Endometrial microvascular endothelial cells (primary cell): Measurements from ENCODE around the gene PDGFA. TPM values are rescaled to one million over a fixed set of nuclear protein-coding genes. Genes with fewer than 3 reads are reported as not detected.

Source experiments
- in situ Hi-C: cut with HindIII; loops from 2 replicates; pipeline ENCODE4 v1.10.0; 2017; ENCODE audit warnings: low sequenced_read_pairs, low pct_unique_long_range_greater_than_20kb; ENCODE audit errors: inconsistent ontology term
- total RNA-seq: library from RNA; depleted of rRNA; stranded (reverse); fragments of >200 nt; gene quantifications from one replicate; pipeline ENCODE4 v1.2.3, GENCODE V29; 2015; ENCODE audit errors: inconsistent ontology term

Gene PDGFA
- total RNA-seq, 1 donor from 2014 or later = 81.8 TPM

DNA sequence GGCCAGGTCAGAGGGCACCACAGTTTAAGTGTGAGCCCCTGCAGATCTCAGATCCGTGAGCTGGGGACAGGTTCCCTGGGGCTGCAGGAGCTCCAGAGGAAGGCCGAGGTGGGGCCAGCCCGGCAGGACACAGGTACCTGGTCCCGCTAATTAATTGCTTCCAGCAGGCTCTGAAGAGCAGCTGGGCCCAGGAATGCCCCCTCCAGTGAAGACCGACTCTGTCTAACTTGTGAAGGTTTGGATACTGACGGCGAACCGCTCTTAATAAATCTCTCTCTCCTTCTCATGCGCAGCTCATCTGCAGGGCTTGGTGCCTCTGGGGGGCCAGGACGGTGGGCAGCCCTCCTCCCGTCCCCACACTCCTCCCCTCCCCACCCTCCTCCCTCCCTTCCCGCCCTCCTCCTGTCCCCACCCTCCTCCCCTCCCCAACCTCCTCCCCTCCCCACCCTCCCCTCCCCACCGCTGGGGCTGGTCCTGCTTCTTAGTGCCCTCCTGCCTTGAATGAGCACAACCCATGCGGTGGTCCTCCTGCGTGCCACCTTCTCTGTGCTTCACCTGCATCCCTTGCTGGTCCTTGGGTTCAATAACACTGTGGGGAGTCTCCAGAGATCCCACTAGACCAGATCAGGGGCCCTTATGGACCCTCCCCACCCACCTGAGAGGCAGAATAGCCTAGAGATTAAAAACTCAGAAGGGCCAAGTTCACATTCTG lies 38.3 kb downstream of the PDGFA start:
- in situ Hi-C loops = no loop called here

DNA sequence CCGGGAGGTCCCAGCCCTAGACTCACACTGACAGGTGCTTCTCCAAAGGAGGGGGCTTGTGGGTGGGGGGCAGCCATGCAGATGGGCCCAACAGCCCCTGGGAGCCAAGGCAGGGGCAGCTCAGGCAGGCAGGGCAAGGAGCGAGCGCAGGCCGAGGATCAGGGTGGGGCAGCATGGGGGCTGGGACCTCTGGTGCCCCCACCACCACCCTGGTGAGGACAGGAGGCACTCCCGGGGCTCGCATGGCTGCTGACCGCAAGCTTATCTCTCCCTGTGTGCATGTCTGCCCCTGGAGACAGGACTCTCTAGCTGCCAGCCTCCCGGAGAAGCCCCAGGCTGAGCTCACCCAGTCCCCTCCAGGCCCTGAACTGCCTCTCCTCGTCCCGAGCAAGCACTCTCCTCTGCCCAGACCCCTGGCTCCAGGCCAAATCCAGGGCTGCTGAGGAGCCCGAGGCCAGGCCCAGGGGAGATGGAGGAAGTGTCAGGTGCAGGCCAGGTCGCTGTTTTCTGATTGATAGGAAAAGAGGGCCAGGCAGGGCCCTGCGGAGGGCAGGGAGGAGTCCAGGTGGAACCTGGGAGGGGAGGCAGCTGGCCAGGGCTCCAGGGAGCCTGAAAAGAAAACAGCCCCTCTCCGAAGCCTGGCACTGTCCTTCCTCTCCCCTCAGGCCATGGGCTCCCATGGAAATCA lies 39.0 kb downstream of the PDGFA start:
- in situ Hi-C loops = no loop called here

DNA sequence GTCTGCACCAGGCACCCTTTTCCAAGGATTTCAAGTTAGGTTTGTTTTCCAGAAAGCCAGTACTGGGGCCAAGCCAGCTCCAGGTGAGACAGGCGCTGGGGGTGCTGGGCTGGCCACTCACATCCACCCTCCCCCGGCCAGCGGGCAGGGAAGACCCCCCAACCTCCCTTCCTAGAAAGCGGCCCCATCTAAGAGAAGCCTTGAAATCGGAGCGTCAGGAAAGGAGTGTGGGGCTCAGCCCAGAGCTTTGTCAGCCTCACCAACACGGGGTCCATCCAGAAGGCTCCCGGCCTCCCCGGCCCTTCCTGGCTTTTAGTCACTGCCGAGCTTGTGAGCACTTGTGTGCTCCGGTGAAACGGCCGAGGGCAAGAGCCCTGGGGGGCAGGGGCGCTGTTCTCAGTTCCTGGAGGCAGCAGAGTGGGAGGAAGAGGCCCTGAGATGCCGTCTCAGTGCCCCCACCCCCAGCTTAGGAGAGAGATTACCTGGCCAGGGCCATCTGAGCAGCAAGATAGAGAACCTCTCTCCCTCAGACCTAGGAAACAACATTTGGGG lies 39.6 kb downstream of the PDGFA start:
- in situ Hi-C loops = no loop called here

DNA sequence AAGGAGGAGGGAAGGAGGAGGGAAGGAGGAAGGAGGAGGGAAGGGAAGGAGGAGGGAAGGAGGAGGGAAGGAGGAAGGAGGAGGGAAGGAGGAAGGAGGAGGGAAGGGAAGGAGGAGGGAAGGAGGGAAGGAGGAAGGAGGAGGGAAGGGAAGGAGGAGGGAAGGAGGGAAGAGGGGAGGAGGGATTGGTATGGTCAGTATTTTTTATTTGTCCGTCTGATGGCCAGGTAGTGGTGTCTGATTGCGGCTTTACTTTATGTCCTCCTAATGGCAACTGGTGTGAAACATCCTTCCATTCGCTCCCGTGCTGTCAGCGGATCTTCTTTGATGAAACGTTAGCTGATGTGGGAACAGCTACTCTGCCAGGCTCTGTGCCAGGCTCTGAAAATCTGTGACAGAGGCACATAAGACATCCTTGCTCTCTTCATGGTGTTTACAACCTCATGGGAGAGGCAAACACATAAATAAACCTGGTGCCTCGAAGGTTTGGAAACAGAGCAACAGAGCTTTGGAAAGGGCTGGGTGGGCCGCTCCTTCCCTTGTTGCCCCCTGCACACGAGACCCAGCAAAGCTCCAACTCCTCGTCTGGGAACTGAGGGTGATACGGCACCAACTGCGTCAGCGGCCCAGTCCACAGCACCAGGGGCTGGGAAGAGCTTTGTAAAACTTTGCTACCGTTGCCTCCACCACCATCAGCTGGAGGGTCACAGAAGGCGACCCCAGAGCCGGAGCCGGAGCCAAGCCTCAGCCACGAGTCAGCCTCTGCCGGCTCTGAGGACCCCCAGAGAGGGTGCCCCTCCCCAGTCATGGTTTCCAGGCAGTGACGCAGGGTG lies 40.3 kb downstream of the PDGFA start:
- in situ Hi-C loops = no loop called here

DNA sequence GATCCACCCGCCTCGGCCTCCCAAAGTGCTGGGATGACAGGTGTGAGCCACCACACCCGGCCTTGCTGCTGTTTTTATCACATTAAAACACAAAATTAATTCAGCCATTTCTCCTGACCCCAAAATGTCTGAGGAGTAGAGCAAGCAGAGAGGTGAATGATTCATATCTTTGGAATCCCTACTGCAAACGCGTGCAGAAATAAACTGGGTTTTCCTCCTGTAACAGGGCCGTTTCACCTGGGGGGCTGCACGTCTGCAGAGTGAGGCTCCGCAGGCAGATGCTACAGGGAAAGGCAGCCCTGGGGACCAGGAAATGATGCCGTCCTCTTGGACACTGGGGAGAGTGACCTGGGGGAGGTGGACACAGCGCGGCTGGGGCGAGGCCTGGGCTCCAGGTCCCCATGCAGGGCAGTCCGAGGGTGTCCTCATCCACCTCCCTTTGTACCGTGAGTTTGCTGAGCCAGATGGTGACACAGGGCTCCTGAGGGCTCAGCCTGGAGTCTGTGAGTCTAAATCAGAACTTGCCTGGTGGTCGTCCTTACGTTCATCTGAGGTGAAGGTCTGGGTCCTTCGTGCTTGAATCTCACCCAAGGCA lies 41.9 kb downstream of the PDGFA start:
- in situ Hi-C loops = no loop called here

DNA sequence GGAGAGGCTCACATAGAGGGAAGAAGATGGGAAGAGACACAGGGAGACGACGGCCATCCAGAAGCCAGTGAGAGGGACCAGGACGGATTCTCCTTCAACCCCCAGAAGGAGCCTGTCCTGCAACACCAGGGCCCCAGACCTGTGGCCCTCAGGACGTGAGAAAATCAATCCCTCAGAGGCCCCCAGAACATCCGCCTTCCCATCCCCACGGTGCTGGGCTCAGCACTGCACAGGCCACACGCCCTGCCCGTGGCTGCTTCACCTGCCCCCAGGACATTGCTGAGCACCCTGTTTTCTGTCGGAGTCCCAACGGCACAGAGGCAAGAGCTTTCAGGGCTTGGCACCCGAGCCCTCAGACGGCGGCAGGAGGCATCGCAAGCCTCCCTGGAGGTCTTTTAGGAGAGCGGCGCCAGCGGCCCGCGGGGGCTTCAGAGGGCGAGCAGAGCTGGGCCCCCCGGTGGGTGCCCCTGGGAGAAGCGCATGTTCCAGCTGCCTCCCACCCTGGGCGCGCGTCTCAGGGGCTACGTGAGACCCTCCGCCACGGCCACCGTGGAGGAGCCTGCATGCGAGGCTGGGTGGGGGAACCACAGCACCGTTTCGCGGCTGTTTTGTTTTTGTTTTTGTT lies 42.8 kb downstream of the PDGFA start:
- in situ Hi-C loops = no loop called here

DNA sequence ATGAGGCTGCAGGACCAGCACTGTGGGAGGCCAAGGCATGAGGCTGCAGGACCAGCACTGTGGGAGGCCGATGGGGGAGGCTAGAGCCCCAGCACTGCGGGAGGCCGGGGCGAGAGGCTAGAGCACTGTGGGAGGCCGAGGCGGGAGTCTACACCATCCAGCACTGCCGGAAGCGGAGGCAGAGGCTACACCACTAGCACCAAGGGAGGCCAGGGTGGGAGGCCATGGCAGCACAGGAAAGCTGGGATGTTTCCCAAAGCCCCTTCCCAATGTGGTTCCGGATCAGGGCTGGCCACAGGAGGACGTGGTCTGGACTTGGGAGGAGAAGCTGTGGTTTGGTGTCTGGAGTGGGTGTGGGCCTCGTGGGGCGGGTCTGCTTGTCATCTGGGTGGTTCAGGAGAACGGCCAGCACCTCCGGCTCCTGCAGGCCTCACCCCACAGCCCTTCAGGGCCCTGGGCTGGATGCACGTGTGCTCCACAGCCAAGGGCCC lies 43.6 kb downstream of the PDGFA start:
- in situ Hi-C loops = no loop called here

DNA sequence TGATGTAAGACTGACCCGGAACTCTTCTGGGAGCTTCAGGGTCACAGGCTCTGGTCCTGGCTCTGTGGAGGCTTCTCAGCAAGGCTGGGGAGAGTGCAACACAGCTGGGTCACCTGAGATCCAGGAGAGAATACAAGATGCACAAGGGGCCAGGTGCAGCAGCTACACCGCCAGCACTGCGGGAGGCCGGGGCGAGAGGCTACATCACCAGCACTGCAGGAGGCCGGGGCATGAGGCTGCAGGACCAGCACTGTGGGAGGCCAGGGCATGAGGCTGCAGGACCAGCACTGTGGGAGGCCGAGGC lies 44.3 kb downstream of the PDGFA start:
- in situ Hi-C loops = no loop called here

DNA sequence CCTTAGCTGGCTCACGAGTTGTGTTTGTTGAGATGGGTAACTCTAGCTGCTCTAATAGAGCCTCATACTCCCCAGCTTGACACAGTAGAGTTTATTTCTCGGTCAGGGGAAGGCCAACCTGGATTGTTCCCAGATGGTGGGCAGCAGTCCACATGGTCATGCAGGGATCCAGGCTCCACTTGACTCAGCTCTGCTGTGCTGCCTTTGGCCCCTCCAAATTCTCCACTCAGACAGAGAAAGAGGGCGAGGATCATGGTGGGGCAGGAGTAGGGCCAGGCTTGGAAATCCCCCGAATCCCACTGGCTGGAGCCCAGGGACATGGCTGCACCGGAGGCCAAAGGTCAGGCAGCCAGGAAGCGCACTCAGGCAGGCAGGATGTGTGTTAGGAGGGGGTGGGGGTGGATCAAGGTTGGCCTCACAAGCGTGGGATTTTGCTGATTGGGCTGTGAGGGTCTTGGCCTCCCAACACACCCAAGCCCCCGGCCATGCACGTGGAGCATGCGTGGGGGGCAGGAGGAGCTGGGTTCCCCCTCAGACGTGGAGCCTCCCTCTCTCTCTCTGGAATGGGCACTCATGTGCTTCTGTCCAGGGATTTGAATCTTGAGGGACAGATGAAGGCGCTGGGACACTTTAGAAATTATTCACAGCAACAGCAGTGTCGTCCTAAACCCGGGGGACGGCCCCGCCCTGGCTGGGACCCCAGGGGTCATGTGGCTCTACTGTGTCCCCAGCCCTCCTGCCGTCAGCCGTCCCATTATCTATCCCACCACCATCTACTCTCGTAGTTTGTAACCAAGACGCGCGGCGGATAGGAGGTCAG lies 44.8 kb downstream of the PDGFA start:
- in situ Hi-C loops = no loop called here

DNA sequence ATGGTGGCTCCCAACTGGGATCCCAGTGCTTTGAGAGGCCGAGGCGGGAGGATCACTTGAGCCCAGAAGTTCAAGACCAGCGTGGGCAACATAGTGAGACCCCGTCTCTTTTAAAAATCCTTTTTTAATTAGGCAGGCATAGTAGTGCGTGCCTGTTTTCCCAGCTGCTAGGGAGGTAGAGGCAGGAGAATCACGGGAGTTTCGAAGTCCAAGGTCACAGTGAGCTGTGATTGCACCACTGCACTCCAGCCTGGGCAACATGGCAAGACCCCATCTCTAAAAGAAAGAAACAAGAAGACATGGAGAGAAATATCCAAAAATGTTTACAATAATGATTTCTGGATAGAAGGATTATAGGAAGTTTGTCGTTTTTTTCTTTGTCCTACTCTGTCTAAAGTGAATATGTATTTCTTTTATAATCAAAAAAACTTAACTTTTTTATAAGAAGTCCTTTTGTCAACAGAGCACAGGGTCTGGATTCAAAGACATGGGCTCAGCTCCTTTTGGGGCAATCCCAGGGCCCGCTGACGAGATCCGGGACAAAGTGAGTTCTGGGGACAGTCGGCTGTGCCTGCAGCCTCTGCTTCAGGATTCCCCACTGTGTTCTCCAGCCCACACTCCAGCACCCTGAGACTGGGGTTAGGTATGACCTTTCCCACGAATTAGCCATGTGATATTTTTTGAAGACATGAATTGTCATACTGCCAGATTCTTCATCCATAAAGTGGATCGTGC lies 45.6 kb downstream of the PDGFA start:
- in situ Hi-C loops = no loop called here

DNA sequence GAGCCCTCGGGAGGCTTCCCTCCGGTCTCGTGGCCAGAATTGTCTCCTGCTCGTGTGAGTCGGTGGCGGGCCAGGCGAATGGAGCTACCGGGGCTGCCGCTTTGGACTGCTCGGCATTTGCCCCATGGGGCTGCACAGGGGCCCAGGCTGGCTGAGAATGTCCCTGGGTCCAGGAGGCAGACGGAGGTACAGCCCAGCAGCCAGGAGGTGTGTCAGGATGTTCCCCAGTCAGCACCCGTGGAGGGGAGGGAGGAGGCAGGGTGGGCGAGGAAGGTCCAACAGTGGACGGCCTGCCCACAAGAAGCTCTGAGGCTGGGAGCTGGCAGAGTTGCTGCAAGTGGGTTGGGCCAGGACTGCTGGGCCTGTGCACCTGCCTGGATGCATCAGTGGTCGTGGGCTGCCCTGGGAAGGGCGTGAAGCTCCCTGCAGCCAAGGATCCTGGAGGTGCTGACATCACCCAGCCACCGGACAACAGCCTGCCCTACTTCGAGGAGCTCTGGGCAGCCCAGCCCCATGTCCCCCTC lies 46.4 kb downstream of the PDGFA start:
- in situ Hi-C loops = no loop called here

DNA sequence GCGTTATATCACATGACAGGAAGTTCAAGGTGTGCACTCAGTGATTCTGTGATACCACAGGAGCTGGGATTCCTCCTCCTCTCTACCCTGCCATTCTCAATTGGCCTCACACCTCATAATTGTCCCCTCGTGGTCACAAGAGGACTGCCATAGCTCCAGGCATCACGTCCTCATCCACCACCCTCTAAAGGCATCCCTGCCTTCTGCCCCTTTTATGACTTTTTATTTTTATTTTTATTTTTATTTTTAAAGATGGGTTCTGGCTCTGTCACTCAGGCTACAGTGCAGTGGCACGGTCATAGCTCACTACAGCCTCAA lies 47.0 kb downstream of the PDGFA start:
- in situ Hi-C loops = no loop called here

DNA sequence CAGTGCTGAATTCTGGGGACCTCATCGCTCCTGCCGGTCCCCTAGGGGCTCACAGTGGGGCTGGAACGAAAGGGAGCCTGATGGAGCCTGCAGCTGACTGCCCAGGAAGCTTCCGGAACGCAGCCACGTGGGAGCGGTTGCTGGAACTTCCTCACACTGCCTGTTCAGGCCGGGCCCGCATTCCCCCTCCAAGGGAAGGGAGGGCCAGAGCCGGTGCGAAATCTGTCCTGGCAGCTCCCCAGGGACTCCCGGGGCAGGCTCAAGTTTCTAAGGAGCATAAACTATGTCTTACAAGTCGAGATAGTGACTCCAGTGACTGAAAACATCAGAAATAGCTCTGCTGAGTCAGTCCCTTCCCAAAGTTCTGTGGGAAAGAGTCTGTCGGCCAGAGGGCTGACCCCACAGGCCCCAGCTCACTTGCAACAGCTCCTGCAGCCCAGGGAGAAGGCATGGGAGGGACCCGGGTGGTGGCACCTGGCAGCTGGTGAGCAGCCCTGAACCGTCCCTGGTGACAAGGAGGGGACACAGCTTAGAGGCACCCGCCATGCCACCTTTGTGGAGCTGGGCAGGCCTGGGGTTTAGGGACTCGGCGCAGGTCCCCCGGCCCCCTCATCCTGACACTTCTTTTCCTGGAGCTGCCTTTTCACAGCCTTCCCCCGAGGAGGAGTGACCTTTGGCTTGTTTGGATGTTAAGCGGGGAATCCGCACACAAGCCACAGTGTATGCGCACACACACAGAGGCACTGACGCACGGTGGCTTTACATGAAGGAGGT lies 47.6 kb downstream of the PDGFA start:
- in situ Hi-C loops = no loop called here

DNA sequence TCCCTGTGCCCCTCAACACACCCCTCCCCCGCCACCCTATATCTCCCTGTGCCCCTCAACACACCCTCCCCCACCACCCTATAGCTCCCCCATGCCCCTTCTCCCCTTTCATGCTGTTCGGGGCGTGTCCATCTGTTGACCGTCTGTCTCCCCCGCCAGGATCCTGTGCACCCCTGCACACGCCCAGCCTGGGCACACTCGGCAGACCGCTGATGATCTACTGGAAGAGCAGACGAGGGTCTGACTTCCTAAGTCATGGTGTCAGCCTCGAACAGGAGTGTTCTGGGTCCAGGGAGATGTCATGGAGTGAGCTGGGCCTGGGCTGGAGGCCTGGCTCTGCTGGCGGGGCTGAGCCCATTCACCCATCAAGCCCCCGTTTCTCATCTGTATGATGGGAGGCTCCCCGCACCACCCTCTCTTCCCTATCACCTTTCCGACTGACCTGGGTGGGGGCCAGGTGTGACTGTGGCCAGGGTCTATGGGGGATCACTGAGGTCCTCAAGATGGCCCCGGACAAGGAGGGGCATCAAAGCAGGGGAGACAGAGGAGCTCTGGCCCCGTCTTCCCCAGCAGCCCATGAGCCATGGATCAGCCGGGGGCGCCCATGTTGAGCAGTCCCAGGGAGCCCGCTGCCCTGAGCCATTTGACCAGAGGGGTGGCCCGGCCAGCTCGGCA lies 48.3 kb downstream of the PDGFA start:
- in situ Hi-C loops = no loop called here

DNA sequence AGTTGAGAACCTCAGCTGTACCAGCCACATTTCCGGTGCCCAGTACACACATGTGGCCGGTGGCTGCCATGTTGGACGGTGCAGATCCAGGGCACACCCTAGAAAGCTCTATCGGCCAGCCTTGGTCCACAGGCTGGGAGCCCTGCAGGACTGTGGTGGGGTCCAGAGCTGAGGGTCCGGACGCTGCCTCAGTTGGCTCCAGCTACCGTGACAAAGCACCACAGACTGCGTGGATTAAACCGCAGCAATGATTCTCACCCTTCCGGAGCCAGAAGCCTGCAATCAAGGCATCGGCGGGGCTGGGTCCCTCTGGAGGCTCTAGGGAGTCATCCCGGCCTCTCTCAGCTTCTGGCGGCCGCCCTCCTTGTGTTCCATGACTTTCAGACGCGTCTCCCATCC lies 50.1 kb downstream of the PDGFA start:
- in situ Hi-C loops = no loop called here
